GM12874 (cell line): ENCODE data around the gene KCTD8.

Source experiments
- CTCF ChIP-seq: IDR thresholded peaks from 2 replicates; pipeline ENCODE4 v1.5.1; 2011; ENCODE audit warnings: low read depth, mild to moderate bottlenecking, control low read depth, low read length, moderate library complexity; ENCODE audit not compliant: insufficient read depth

Gene KCTD8

GRCh38 chr4:44237643-44238042 is 211.0 kb downstream of the KCTD8 start:
- TF ChIP-seq CTCF: no peak

- no peak for TF ChIP-seq CTCF
These were observed 212.7 kb downstream of the KCTD8 start for GRCh38 chr4:44235897-44236296.

- no peak for TF ChIP-seq CTCF
These were observed 216.3 kb downstream of the KCTD8 start for GRCh38 chr4:44232262-44232661.

- TF ChIP-seq CTCF: no peak
These were observed 217.6 kb downstream of the KCTD8 start for GRCh38 chr4:44231006-44231405.

GRCh38 chr4:44228326-44228725 is 220.3 kb downstream of the KCTD8 start:
- no peak for TF ChIP-seq CTCF

- TF ChIP-seq CTCF: no peak
These were observed 227.2 kb downstream of the KCTD8 start for GRCh38 chr4:44221407-44221806.

- TF ChIP-seq CTCF: no peak
These were observed 237.9 kb downstream of the KCTD8 start for GRCh38 chr4:44210750-44211149.

GRCh38 chr4:44196796-44197195 is 251.8 kb downstream of the KCTD8 start:
- no peak for TF ChIP-seq CTCF
